Forelimb muscle (tissue), 1 donor: ENCODE data around the gene RNF214. TPM values are rescaled to one million over a fixed set of nuclear protein-coding genes. Genes with fewer than 3 reads are reported as not detected.

Source experiments
- DNase-seq: peaks from one replicate; pipeline ENCODE4 v3.0.0-alpha.2; 2013; ENCODE audit warnings: low read depth
- polyA plus RNA-seq: library from polyadenylated mRNA; unstranded; fragments of 120-200 nt; gene quantifications from one replicate; pipeline ENCODE4 v1.2.1, GENCODE V29; 2013; ENCODE audit not compliant: insufficient read length

The RNF214 gene
- polyA plus RNA-seq, 1 donor, result 17.8 TPM

- DNase-seq, result no peak
Observed at GRCh38 chr11:117214404-117215110, 17.9 kb upstream of the RNF214 start.

DNA sequence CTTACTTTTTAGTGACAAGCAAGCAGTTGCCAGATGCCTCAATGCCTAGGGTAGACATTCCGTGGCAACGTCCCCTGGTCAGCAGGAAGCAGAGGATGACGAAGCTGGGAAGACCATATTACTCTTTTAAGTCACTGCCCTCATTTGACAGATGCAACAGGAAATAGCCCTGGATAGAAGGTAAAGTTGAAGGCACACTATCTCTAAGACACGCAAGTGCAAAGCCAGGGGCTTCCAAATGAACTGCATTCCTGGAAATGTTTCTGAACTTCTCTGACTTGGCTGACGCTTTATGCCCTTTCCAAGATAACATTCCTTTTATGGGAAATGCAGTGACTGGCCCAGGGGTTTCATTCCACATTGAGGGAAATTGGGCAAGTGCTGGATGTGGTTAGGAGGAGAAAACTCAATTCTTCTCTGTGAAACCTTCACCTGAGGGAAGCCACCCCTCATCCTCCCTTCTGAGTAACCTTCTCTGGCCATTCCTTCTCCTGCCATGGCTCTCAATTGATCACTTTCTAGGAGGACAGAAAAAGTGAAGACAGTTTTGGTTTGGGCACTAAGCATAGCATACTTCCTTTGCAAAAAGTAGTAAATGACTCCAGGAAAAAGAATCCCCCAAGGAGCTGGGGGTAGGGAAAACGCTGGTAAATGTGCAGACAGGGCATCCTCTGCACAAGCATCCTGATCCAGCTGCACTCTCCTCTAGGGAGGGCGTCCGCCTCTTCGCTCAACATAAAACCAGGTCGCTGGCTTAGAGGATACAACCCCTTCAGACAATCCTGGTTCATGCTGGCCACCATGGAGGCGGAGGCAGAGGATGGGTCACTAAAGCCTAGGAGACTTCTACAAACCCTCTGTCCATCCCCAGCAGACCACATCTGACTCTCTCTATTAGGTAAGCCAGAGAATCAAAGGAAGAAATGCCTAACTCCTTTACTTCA, 15.1 kb upstream of the RNF214 start:
- no peak for DNase-seq

- DNase-seq, result no peak
Observed at GRCh38 chr11:117218133-117218915, 14.1 kb upstream of the RNF214 start.

GRCh38 chr11:117219001-117219400, 13.5 kb upstream of the RNF214 start:
- DNase-seq, result no peak

- no peak for DNase-seq
Observed at GRCh38 chr11:117219455-117219854, 13.0 kb upstream of the RNF214 start.

- DNase-seq, result no peak
Observed at GRCh38 chr11:117219995-117220394, 12.5 kb upstream of the RNF214 start.

DNA sequence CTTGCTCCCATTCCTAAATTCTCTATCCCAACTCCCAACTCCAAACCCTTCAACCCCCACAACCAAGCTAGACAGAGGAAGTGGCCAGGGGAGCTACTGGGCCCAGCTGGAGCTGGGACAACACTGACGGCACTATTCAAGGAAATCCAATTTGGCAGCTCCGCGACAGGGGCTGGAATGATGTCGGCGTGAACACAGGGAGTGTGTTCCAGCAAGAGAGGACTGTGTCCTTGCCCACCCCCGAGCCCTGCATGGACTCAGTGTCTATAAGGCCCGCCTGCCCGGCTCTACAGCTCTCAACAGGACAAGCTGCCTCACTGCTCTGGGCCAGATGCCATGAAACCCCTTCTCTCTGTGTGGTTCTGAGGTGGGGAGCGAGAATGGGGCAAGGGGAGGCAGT, 11.9 kb upstream of the RNF214 start:
- no peak for DNase-seq

DNA sequence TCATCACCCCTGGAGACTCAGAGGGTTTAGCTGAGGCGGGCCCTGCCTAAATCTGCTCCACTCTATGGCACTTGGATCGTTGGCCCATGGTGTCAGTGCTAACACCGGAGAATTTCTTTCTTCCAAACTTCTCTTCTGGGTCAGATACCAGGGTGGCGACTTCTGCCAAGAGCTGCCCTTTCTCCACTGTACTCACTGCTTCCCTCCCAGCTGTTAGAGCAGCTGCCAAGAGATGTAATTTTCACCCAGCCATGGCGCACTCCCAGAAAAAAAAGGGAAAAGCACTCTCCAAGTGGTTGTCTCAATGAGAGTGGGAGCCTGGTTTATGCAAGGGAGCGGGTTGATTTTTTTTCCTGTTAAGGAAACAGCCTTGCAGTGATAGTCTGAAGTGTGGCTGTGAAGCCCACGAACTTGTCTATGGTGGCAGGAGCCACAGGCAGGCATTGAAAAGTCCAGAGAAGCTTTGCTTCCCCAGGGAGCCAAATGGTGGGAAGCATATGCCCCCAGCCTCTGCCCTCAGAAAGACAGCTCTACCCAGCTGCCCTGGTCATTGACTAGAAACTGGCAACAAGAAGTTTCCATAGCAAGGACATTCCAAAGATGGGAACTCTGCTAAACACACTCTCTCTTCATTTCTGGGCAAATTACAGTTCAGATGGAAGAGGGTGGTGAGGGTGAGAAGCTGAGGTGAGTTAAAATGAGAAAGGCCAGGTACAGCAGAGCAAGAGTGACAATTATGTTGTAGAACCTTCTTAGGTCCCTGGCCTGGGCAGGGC, 11.3 kb upstream of the RNF214 start:
- no peak for DNase-seq

- no peak for DNase-seq
Observed at GRCh38 chr11:117221775-117222517, 10.5 kb upstream of the RNF214 start.

GRCh38 chr11:117222991-117223740, 9.3 kb upstream of the RNF214 start:
- DNase-seq, result no peak

- DNase-seq, result no peak
Observed at GRCh38 chr11:117223741-117224689, 8.5 kb upstream of the RNF214 start.

GRCh38 chr11:117225553-117226170, 6.8 kb upstream of the RNF214 start:
- no peak for DNase-seq

DNA sequence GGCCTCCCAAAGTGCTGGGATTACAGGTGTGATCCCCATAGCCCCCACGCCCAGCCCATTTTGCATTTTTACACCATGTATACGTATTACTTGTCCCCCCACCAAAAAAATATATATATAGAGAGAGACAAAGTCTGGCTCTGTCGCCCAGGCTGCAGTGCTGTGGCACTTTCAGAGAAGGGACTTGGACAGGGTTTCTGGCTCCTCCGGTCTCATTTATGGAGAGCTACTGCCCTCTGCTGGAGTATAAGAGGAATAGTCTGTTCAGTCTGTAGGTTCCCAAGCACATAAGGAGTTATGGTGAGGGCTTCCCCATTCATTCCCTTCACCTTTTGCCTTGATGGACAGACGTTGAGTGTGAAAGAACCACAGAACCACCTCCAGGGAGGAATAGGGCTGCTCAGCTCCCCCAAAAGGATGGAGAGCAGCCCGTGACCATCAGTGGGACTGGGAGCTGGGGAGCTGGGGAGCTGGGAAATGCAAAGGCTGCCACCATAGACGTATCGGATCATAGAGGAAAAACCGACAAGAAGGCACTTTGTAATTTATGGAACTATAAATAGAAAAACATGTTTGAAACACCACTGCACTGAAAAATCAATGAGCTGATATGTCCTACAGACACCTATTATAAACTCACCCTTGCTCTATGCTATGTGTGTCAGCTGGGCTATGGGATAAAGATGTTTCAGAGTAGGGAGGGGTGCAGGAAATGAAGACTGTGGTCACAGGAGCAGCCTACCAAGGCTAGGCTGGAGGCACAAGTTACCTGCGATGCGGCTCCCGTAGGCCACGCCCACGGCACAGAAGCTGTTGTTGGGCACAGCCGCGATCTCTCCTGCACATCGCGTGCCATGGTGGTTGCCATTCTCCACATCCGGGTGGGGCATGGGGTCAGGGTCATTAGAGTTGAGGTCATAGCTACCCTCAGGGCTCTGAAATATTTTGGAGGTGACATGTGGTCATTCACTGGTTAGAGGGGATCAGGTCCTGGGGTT, 5.8 kb upstream of the RNF214 start:
- no peak for DNase-seq

GRCh38 chr11:117228091-117228490, 4.4 kb upstream of the RNF214 start:
- DNase-seq, result no peak

GRCh38 chr11:117229411-117229810, 3.1 kb upstream of the RNF214 start:
- DNase-seq, result no peak

GRCh38 chr11:117229931-117230285, 2.6 kb upstream of the RNF214 start:
- DNase-seq, result no peak
